Measurements from ENCODE around the gene SFN.
"Not testable (repeated sequence)": the region's sequence is repeated elsewhere in the genome, so short reads cannot be mapped to it uniquely, and the experiment has no call there.

The SFN gene

GRCh38 chr1:26874896-26875295, 11.9 kb downstream of the SFN start:
- no peak for FAIRE-seq

GRCh38 chr1:26877326-26877725, 14.4 kb downstream of the SFN start:
- FAIRE-seq = no peak

- FAIRE-seq = no peak
Observed at GRCh38 chr1:26879793-26880192, 16.8 kb downstream of the SFN start.

GRCh38 chr1:26881611-26882010, 18.7 kb downstream of the SFN start:
- not testable (repeated sequence) for FAIRE-seq

GRCh38 chr1:26882696-26883463, 19.9 kb downstream of the SFN start:
- no peak for FAIRE-seq

GRCh38 chr1:26887125-26887524, 24.2 kb downstream of the SFN start:
- no peak for FAIRE-seq

GRCh38 chr1:26888231-26888630, 25.3 kb downstream of the SFN start:
- FAIRE-seq = no peak

GRCh38 chr1:26889551-26890466, 26.9 kb downstream of the SFN start, which contains the start of gene GPN2:
TSS of gene GPN2 (minus strand) at chr1:26890283. CDS start at chr1:26890096, 187 bp downstream.
- FAIRE-seq = no peak

- no peak for FAIRE-seq
Observed at GRCh38 chr1:26890467-26890796, 27.5 kb downstream of the SFN start.

GRCh38 chr1:26894263-26894662, 31.3 kb downstream of the SFN start:
- no peak for FAIRE-seq

GRCh38 chr1:26897351-26897750, 34.4 kb downstream of the SFN start:
- FAIRE-seq = no peak

GRCh38 chr1:26900001-26900814, 37.3 kb downstream of the SFN start, which contains the start of gene GPATCH3:
TSS of gene GPATCH3 (minus strand) at chr1:26900467. CDS start at chr1:26900442, 25 bp downstream.
- no peak for FAIRE-seq

- FAIRE-seq = no peak
Observed at GRCh38 chr1:26900815-26901511, 38.0 kb downstream of the SFN start.

- FAIRE-seq = no peak
Observed at GRCh38 chr1:26907071-26907917, 44.3 kb downstream of the SFN start.

- FAIRE-seq = no peak
Observed at GRCh38 chr1:26909951-26910342, 47.0 kb downstream of the SFN start.

- FAIRE-seq = no peak
Observed at GRCh38 chr1:26910343-26911160, 47.6 kb downstream of the SFN start.

GRCh38 chr1:26911399-26912146, 48.6 kb downstream of the SFN start:
- FAIRE-seq = no peak

- no peak for FAIRE-seq
Observed at GRCh38 chr1:26912147-26912490, 49.2 kb downstream of the SFN start.

- no peak for FAIRE-seq
Observed at GRCh38 chr1:26913389-26913753, 50.4 kb downstream of the SFN start.
